Activated B cell treated with CpG ODN at 0.5 μM for 24 hours (primary cell): ENCODE measurements around the gene ING5. TPM values are rescaled to one million over a fixed set of nuclear protein-coding genes. Genes with fewer than 3 reads are reported as not detected.

ENCODE experiments used
- ATAC-seq: fragments of 200-7000 bp; cut with Tn5 transposase; one replicate; pipeline ENCODE4 v1.10.0; 2021; ENCODE audit warnings: low read depth, mild to moderate bottlenecking, moderate library complexity
- CTCF ChIA-PET: fragments of 350-600 bp; sonication (Branson Sonifier 250); formaldehyde crosslinking; loops from one replicate; lab custom pipeline; 2021; ENCODE audit warnings: antibody characterized with exemption; lab: Charles Lee
- POLR2A ChIA-PET: fragments of 350-600 bp; sonication (Branson Sonifier 250); formaldehyde crosslinking; loops from one replicate; lab custom pipeline; 2021; ENCODE audit warnings: antibody characterized with exemption; lab: Charles Lee
- DNase-seq: peaks from one replicate; pipeline ENCODE4 v3.0.0; 2022
- H3K27ac Mint-ChIP-seq: one replicate; pipeline ENCODE4 v1.8.0; 2020; ENCODE audit warnings: mixed read lengths
- H3K27me3 Mint-ChIP-seq: one replicate; pipeline ENCODE4 v1.8.0; 2021; ENCODE audit warnings: mixed read lengths
- H3K36me3 Mint-ChIP-seq: one replicate; pipeline ENCODE4 v1.8.0; 2021; ENCODE audit warnings: low read depth, mixed read lengths
- H3K4me1 Mint-ChIP-seq: one replicate; pipeline ENCODE4 v1.8.0; 2021; ENCODE audit warnings: mixed read lengths
- H3K4me3 Mint-ChIP-seq: one replicate; pipeline ENCODE4 v1.8.0; 2020; ENCODE audit warnings: mild to moderate bottlenecking, mixed read lengths
- H3K9me3 Mint-ChIP-seq: one replicate; pipeline ENCODE4 v1.8.0; 2020; ENCODE audit warnings: mixed read lengths
- intact Hi-C: fragments of 100-400 bp; cut with micrococcal nuclease; formaldehyde crosslinking; loops from one replicate; pipeline ENCODE4 v1.15.1; 2024
- total RNA-seq: library from RNA; stranded (reverse); gene quantifications from 2 replicates; pipeline ENCODE4 v1.2.3, GENCODE V29; 2022
- TF ChIP-seq, protein P1 (sequence below): fragments of 200-600 bp; IDR thresholded peaks from one replicate; pipeline ENCODE4 v1.8.0; 2022; ENCODE audit warnings: antibody characterized with exemption, mild to moderate bottlenecking

The ING5 gene
- total RNA-seq, 1 donor from 2014 or later = 61.1 TPM

DNA sequence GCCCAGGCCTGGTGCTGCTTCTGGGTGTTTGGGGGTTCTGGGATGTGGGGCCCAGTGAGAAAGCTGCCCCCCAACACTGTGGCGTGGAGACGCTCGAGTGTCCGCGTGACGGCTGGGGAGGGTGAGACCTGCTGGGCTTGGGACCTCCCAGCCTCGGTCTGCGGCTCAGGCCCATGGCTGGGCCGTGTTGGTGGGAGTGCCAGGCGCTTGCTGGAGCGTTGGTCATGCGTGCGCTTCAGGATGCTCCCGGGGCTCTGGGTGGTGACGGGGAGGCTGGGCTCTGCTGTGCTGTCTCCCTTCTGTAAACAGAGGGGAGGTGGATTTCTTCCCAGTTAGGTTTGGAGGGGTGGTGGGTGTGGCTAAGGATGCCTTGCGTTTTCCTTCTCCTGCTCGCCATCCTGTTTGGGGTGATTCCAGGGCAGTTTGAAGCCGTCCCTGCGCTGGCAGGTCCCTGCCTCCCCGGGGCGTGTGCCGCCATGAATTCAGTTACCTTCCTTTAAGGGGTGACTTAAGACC, 75.4 kb downstream of the ING5 start:
- Mint-ChIP-seq H3K36me3 (no peaks in the 10 kb centered on the region), H3K4me3 (no peak overlapping the region), H3K4me1 (peaks cover 5% of the 10 kb centered on the region), H3K27ac (no peak overlapping the region), H3K9me3 (no peaks in the 10 kb centered on the region), H3K27me3 (no peaks in the 10 kb centered on the region)
- ChIA-PET POLR2A (interaction anchor here (2.3 kb wide), 1 partner anchor 11 kb away, joined by 7 read pairs; no protein-coding TSS in a partner anchor), CTCF (no interaction called here)
- TF ChIP-seq, protein P1, sequence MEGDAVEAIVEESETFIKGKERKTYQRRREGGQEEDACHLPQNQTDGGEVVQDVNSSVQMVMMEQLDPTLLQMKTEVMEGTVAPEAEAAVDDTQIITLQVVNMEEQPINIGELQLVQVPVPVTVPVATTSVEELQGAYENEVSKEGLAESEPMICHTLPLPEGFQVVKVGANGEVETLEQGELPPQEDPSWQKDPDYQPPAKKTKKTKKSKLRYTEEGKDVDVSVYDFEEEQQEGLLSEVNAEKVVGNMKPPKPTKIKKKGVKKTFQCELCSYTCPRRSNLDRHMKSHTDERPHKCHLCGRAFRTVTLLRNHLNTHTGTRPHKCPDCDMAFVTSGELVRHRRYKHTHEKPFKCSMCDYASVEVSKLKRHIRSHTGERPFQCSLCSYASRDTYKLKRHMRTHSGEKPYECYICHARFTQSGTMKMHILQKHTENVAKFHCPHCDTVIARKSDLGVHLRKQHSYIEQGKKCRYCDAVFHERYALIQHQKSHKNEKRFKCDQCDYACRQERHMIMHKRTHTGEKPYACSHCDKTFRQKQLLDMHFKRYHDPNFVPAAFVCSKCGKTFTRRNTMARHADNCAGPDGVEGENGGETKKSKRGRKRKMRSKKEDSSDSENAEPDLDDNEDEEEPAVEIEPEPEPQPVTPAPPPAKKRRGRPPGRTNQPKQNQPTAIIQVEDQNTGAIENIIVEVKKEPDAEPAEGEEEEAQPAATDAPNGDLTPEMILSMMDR = no peak
- no peak for DNase-seq
- no peak for ATAC-seq
- intact Hi-C loops = no loop called here

DNA sequence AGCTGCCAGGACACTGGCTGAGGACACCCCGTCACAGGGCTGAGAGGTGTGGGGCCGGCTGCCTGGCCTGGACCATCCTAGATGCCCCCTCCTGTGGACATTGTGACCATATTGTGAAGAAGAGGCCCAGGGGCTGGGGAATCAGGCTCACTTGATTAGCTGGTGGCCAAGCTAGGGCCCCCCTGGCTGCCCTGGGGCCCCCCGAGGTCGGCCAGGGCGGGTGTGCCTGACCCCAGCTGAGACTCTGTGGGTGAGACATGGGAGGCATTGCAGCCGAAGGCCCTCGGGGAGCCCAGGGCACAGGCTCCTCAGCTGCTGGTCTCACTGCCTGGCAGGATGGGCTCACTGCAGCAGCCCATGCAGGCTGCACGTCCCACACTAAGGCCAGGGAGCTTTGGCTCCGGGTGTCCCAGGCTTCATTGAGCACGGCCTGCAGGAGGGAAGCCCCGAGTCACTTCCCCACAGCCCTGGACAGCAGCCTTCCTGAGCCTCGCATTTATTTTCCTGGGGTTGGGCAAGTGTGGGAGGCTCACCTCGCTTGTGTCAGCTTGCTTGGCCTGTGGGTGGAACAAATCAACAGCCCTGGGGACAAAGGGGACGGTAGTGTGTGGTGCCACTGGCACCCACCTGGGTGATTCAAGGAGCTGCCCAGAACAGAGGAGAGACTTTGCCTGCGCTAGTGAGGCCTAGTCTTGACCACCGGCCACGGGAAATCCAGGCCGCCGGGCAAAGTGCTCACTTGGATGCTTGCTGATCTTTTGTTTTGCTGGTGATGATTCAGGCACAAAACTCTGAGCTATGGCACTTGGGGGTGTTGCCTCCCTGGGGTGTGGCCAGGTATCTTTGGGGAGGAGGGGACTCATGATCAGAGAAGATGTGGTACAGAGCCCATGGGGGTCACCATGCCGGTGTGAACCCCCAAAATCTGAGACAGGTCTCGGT, 76.1 kb downstream of the ING5 start:
- ChIA-PET CTCF (no interaction called here), POLR2A (interaction anchor here (2.3 kb wide), 1 partner anchor 11 kb away, joined by 7 read pairs; no protein-coding TSS in a partner anchor)
- TF ChIP-seq, protein P1 = no peak
- Mint-ChIP-seq H3K9me3 (no peaks in the 10 kb centered on the region), H3K27me3 (no peaks in the 10 kb centered on the region), H3K4me1 (no peaks in the 10 kb centered on the region), H3K27ac (no peak overlapping the region), H3K4me3 (no peak overlapping the region), H3K36me3 (no peaks in the 10 kb centered on the region)
- intact Hi-C loops = no loop called here
- ATAC-seq (no peak), DNase-seq (no peak)

Other genes starting within 250 kb of the ING5 start
- 123 and 151 TPM in 2 replicates for gene STK25, start 193.5 kb upstream of the ING5 start, total RNA-seq
- gene BOK, start 143.3 kb upstream of the ING5 start, total RNA-seq = 0.10 TPM in 1 of 2 replicates, not detected in the other
- gene THAP4, start 64.9 kb upstream of the ING5 start, total RNA-seq = 23.7 and 26.7 TPM in 2 replicates
- gene ATG4B, start 64.3 kb upstream of the ING5 start, total RNA-seq = 92.6 and 101 TPM in 2 replicates
- 29.2 and 34.7 TPM in 2 replicates for gene DTYMK, start 15.2 kb upstream of the ING5 start, total RNA-seq
- gene D2HGDH, start 32.6 kb downstream of the ING5 start, total RNA-seq = 37.7 and 55.4 TPM in 2 replicates
- gene GAL3ST2, start 74.8 kb downstream of the ING5 start, total RNA-seq = 0.15 TPM in 1 of 2 replicates, not detected in the other
- 0.10 and 0.31 TPM in 2 replicates for gene NEU4, start 107.2 kb downstream of the ING5 start, total RNA-seq
- 2.6 and 3.5 TPM in 2 replicates for gene PDCD1, start 156.9 kb downstream of the ING5 start, total RNA-seq
- 0.12 TPM in 1 of 2 replicates, not detected in the other for gene RTP5, start 167.7 kb downstream of the ING5 start, total RNA-seq